ENCODE measurements around the gene ALDH1L2.

ALDH1L2 gene

GRCh38 chr12:104974626-104975290 lies 109.5 kb downstream of the ALDH1L2 start:
- no peak for DNase-seq
- H3K27me3 ChIP-seq (ENCODE audit: insufficient read depth, low read depth, severe bottlenecking), result no peaks in the 10 kb centered on the region
- H3K4me3 ChIP-seq (ENCODE audit: low read depth, low read length), result no peak overlapping the region
- TF ChIP-seq CTCF (IDR thresholded peaks at IDR 0.05; ENCODE audit: low read depth, low read length), result no peak
- H3K36me3 ChIP-seq, result no peaks in the 10 kb centered on the region
- H3K27ac ChIP-seq, result no peak overlapping the region
- H3K9me3 ChIP-seq (ENCODE audit: severe bottlenecking), result no peaks in the 10 kb centered on the region

GRCh38 chr12:104973250-104973649 lies 111.0 kb downstream of the ALDH1L2 start:
- no peak for TF ChIP-seq CTCF (IDR thresholded peaks at IDR 0.05; ENCODE audit: low read depth, low read length)
- Histone ChIP-seq H3K27me3 (ENCODE audit: insufficient read depth, low read depth, severe bottlenecking) (no peaks in the 10 kb centered on the region), H3K9me3 (ENCODE audit: severe bottlenecking) (no peaks in the 10 kb centered on the region), H3K27ac (no peak overlapping the region), H3K4me3 (ENCODE audit: low read depth, low read length) (no peak overlapping the region), H3K36me3 (no peaks in the 10 kb centered on the region)
- DNase-seq, result no peak

DNA sequence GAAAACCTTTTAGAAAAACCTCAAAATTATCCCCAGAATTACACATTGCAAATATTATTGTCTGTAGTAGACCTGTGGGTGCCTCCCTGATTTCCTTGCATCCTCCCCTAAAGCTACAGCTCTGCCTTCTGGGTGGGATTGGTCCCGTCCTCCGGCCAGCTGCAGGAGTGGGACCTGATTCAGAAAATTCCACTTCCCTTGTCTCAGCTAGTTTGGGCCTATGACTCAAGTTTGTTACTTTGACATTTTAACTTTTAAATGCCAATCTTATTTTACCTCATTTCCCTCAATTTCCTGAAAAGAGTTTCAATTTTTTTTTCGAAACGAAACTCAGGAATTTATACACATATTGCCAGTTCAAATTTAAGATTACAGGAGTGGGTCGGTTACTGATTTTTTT lies 113.0 kb downstream of the ALDH1L2 start:
- Histone ChIP-seq H3K4me3 (ENCODE audit: low read depth, low read length) (no peak overlapping the region), H3K36me3 (no peaks in the 10 kb centered on the region), H3K27me3 (ENCODE audit: insufficient read depth, low read depth, severe bottlenecking) (no peaks in the 10 kb centered on the region), H3K9me3 (ENCODE audit: severe bottlenecking) (no peaks in the 10 kb centered on the region), H3K27ac (no peak overlapping the region)
- DNase-seq, result no peak
- no peak for TF ChIP-seq CTCF (IDR thresholded peaks at IDR 0.05; ENCODE audit: low read depth, low read length)
